Mammary epithelial cell (primary cell): ENCODE results near the gene PRPSAP1.

Experiments
- CTCF ChIP-seq, 2 donors: IDR thresholded peaks in 1 of 2; conservative IDR thresholded peaks in 1 of 2; 2 replicates each; pipeline ENCODE4 v1.5.1; 2011 to 2012; ENCODE audit warnings: inconsistent platforms in 2 of 2, low read length in 2 of 2, mild to moderate bottlenecking in 2 of 2, control low read depth in 1 of 2, low read depth in 1 of 2; ENCODE audit not compliant: insufficient read depth in 1 of 2; ENCODE audit errors: extremely low read depth in 1 of 2
- EZH2 ChIP-seq: IDR thresholded peaks from 2 replicates; pipeline ENCODE4 v1.6.1; 2012; ENCODE audit warnings: low read length, inconsistent platforms, borderline replicate concordance

DNA sequence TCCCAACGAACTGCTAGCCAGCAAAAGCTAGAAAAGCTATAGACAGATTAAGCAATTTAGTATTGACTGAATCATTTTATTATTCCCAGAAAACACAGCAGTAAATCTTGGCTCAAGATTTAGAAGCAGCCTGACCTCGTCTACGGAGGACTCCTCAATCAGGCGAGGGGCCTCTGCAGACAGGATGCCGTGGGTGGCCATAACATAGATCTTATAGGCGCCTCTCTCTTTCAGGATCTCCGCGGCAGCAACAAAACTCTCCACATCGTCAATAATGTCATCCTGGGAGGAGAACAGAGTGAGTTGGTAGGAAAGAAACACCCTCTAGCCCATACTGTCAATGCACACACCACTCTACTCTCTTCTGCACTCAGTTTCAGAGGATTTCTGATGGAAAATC is 41.0 kb downstream of the PRPSAP1 start:
- TF ChIP-seq CTCF (conservative IDR thresholded peaks at IDR 0.05 in 1 of 2, IDR thresholded peaks at IDR 0.05 in 1 of 2; ENCODE audit: extremely low read depth in 1 of 2, insufficient read depth in 1 of 2, low read depth in 1 of 2, low read length in 2 of 2) (no peak), EZH2 (no peak)
